Activated CD4-positive, alpha-beta T cell treated with anti-CD3 and anti-CD28 coated beads for 24 hours (primary cell): Measurements from ENCODE around the gene CYB561.
"Not testable (repeated sequence)": the region's sequence is repeated elsewhere in the genome, so short reads cannot be mapped to it uniquely, and the experiment has no call there.

Experiments used
- DNase-seq, 2 donors: peaks; one replicate each; pipeline ENCODE4 v3.0.0-alpha.2; 2020; ENCODE audit warnings: low read depth in 2 of 2

Gene CYB561

GRCh38 chr17:63479495-63480184 lies 33.5 kb upstream of the CYB561 start:
- DNase-seq = no peak

- DNase-seq = peak; percentile 51 to 67
Observed at GRCh38 chr17:63478814-63479494, 32.8 kb upstream of the CYB561 start.

- no peak for DNase-seq
Observed at GRCh38 chr17:63477480-63478440, 31.7 kb upstream of the CYB561 start.

GRCh38 chr17:63476854-63477479 lies 30.9 kb upstream of the CYB561 start, which contains the start of gene ACE:
Gene ACE (plus strand): TSS chr17:63477061. CDS start chr17:63477095, 34 bp downstream.
- DNase-seq = peak in 1 of 2 donors; percentile 6

GRCh38 chr17:63476459-63476853 lies 30.4 kb upstream of the CYB561 start:
- no peak for DNase-seq

GRCh38 chr17:63475491-63476412 lies 29.6 kb upstream of the CYB561 start:
- DNase-seq = no peak

- DNase-seq = no peak
Observed at GRCh38 chr17:63474586-63475460, 28.7 kb upstream of the CYB561 start.

GRCh38 chr17:63474174-63474573 lies 28.1 kb upstream of the CYB561 start:
- DNase-seq = no peak

- DNase-seq = not testable (repeated sequence)
Observed at GRCh38 chr17:63468099-63468498, 22.0 kb upstream of the CYB561 start.

- no peak for DNase-seq
Observed at GRCh38 chr17:63464691-63465236, 18.7 kb upstream of the CYB561 start.

- DNase-seq = no peak
Observed at GRCh38 chr17:63463771-63464170, 17.7 kb upstream of the CYB561 start.

- DNase-seq = no peak
Observed at GRCh38 chr17:63460018-63460417, 13.9 kb upstream of the CYB561 start.

GRCh38 chr17:63458478-63458877 lies 12.4 kb upstream of the CYB561 start:
- DNase-seq = no peak

GRCh38 chr17:63455417-63455816 lies 9.3 kb upstream of the CYB561 start:
- no peak for DNase-seq

GRCh38 chr17:63454915-63455314 lies 8.8 kb upstream of the CYB561 start:
- DNase-seq = no peak

GRCh38 chr17:63454357-63454756 lies 8.3 kb upstream of the CYB561 start:
- not testable (repeated sequence) for DNase-seq

GRCh38 chr17:63452962-63453551 lies 7.0 kb upstream of the CYB561 start:
- DNase-seq = no peak

GRCh38 chr17:63452046-63452961 lies 6.2 kb upstream of the CYB561 start:
- no peak for DNase-seq
